PC-3 (cell line): ENCODE measurements around the gene ANKS1B. TPM values are rescaled to one million over a fixed set of nuclear protein-coding genes. Genes with fewer than 3 reads are reported as not detected.

Experiments
- ATAC-seq: fragments of 200-7000 bp; cut with Tn5 transposase; 2 replicates; pipeline ENCODE4 v1.9.1; 2020; ENCODE audit warnings: mild to moderate bottlenecking, moderate library complexity
- BruUV-seq: library from RNA; stranded (reverse); fragments of 400-500 nt; replicated peaks from 2 replicates; lab custom pipeline; 2021; lab: Mats Ljungman, UMichigan
- CTCF ChIA-PET: fragments of 300-600 bp; sonication (Branson Sonifier 250); formaldehyde crosslinking; loops from one replicate; lab custom pipeline; 2022; ENCODE audit warnings: antibody characterized with exemption; lab: Charles Lee
- POLR2A ChIA-PET: fragments of 300-600 bp; sonication (Branson Sonifier 250); formaldehyde crosslinking; loops from one replicate; lab custom pipeline; 2022; ENCODE audit warnings: antibody characterized with exemption; ENCODE audit not compliant: unreplicated experiment; lab: Charles Lee
- DNase-seq: peaks from one replicate; pipeline ENCODE4 v3.0.0-alpha.2; 2015
- H2AFZ ChIP-seq: fragments of 300-600 bp; sonication (generic); 2 replicates; pipeline ENCODE4 v1.6.0; 2016; ENCODE audit warnings: antibody characterized with exemption, low read length
- H3F3A ChIP-seq: fragments of 300-600 bp; sonication (generic); one replicate; pipeline ENCODE4 v1.6.0; 2017; ENCODE audit warnings: antibody characterized with exemption, low read length, control low read depth, mild to moderate bottlenecking; ENCODE audit not compliant: unreplicated experiment
- H3K27ac ChIP-seq: fragments of 300-600 bp; sonication (generic); 2 replicates; pipeline ENCODE4 v1.5.1; 2016; ENCODE audit warnings: mild to moderate bottlenecking, low read length
- H3K27me3 ChIP-seq: fragments of 300-600 bp; sonication (generic); 2 replicates; pipeline ENCODE4 v1.6.1; 2016; ENCODE audit warnings: low read length, mixed read lengths
- H3K36me3 ChIP-seq: fragments of 300-600 bp; sonication (generic); 2 replicates; pipeline ENCODE4 v1.6.1; 2016; ENCODE audit warnings: low read depth, mixed run types, low read length, mixed read lengths
- H3K4me1 ChIP-seq: fragments of 300-600 bp; sonication (generic); 2 replicates; pipeline ENCODE4 v1.5.1; 2016; ENCODE audit warnings: low read length; ENCODE audit not compliant: insufficient read depth
- H3K4me2 ChIP-seq: fragments of 300-600 bp; sonication (generic); 2 replicates; pipeline ENCODE4 v1.6.0; 2016; ENCODE audit warnings: low read length
- H3K4me3 ChIP-seq: fragments of 300-600 bp; sonication (generic); 2 replicates; pipeline ENCODE4 v1.5.1; 2016; ENCODE audit warnings: mild to moderate bottlenecking, low read length, mixed read lengths
- H3K79me2 ChIP-seq: fragments of 300-600 bp; sonication (generic); 2 replicates; pipeline ENCODE4 v1.6.1; 2017; ENCODE audit warnings: low read length, mixed read lengths
- H3K9ac ChIP-seq: fragments of 300-600 bp; sonication (generic); 2 replicates; pipeline ENCODE4 v1.6.0; 2016; ENCODE audit warnings: mild to moderate bottlenecking, low read length
- H3K9me2 ChIP-seq: fragments of 300-600 bp; sonication (generic); replicated peaks from 2 replicates; pipeline ENCODE4 v1.6.1; 2016; ENCODE audit warnings: mixed run types, low read length, mixed read lengths
- H3K9me3 ChIP-seq: fragments of 300-600 bp; sonication (generic); 2 replicates; pipeline ENCODE4 v1.6.1; 2016; ENCODE audit warnings: low read length, mixed read lengths
- H4K20me1 ChIP-seq: fragments of 300-600 bp; sonication (generic); 2 replicates; pipeline ENCODE4 v1.6.1; 2016; ENCODE audit warnings: low read length, mixed read lengths
- CTCF ChIP-seq: fragments of 300-600 bp; sonication (generic); conservative IDR thresholded peaks from 2 replicates; pipeline ENCODE4 v1.5.1; 2017; ENCODE audit warnings: antibody characterized with exemption, low read depth, mild to moderate bottlenecking, low read length
- EZH2 ChIP-seq: fragments of 300-600 bp; sonication (generic); IDR thresholded peaks from one replicate; pipeline ENCODE4 v1.6.1; 2017; ENCODE audit warnings: antibody characterized with exemption, mild to moderate bottlenecking, low read length; ENCODE audit not compliant: unreplicated experiment
- EZH2phosphoT487 ChIP-seq: fragments of 300-600 bp; sonication (generic); IDR thresholded peaks from 2 replicates; pipeline ENCODE4 v1.6.1; 2018; ENCODE audit warnings: mild to moderate bottlenecking, antibody characterized with exemption, low read length, borderline replicate concordance
- intact Hi-C: fragments of 100-400 bp; cut with micrococcal nuclease; formaldehyde crosslinking; loops from 2 replicates; pipeline ENCODE4 v1.9.0; 2023
- total RNA-seq: library from RNA; depleted of rRNA; stranded (reverse); fragments of >200 nt; gene quantifications from 2 replicates; pipeline ENCODE4 v1.2.3, GENCODE V29; 2014

The ANKS1B gene
- total RNA-seq, 1 experiment from 2014 or later: 0.07 TPM

- no peak for DNase-seq
- H2AFZ ChIP-seq: no peak overlapping the region
- H4K20me1 ChIP-seq: no peaks in the 10 kb centered on the region
- no peaks in the 10 kb centered on the region for H3K79me2 ChIP-seq
- H3K4me2 ChIP-seq: no peak overlapping the region
- no peaks in the 10 kb centered on the region for H3K36me3 ChIP-seq
- POLR2A ChIA-PET: no interaction called here
- H3K4me1 ChIP-seq: peaks cover 4% of the 10 kb centered on the region; the same call in 1 of the 2 replicates
- no peak overlapping the region for H3K9ac ChIP-seq
- no peaks in the 10 kb centered on the region for H3K27me3 ChIP-seq
- TF ChIP-seq CTCF (no peak), EZH2phosphoT487 (no peak), EZH2 (no peak)
- H3K9me2 ChIP-seq: no peaks in the 10 kb centered on the region
- no peak overlapping the region for H3K27ac ChIP-seq
- no TSS peak for BruUV-seq
- intact Hi-C loops: no loop called here
- CTCF ChIA-PET: no interaction called here
- no peaks in the 10 kb centered on the region for H3F3A ChIP-seq
- no peaks in the 10 kb centered on the region for H3K9me3 ChIP-seq
- H3K4me3 ChIP-seq: no peak overlapping the region
- no peak for ATAC-seq
Measured at GRCh38 chr12:99282086-99282485, 702.6 kb downstream of the ANKS1B start.

GRCh38 chr12:99281277-99281676, 703.5 kb downstream of the ANKS1B start:
- intact Hi-C loops: no loop called here
- Histone ChIP-seq H3K4me3 (no peak overlapping the region), H3K9me3 (no peaks in the 10 kb centered on the region), H4K20me1 (no peaks in the 10 kb centered on the region), H3K9ac (no peak overlapping the region), H3K79me2 (no peaks in the 10 kb centered on the region), H3F3A (no peaks in the 10 kb centered on the region), H3K9me2 (no peaks in the 10 kb centered on the region), H2AFZ (no peak overlapping the region), H3K27me3 (no peaks in the 10 kb centered on the region), H3K4me1 (peaks cover 4% of the 10 kb centered on the region; the same call in 1 of the 2 replicates), H3K4me2 (no peak overlapping the region), H3K27ac (no peak overlapping the region), H3K36me3 (no peaks in the 10 kb centered on the region)
- BruUV-seq: no TSS peak
- POLR2A ChIA-PET: no interaction called here
- no peak for TF ChIP-seq EZH2
- TF ChIP-seq EZH2phosphoT487: no peak
- TF ChIP-seq CTCF: no peak
- ATAC-seq (no peak), DNase-seq (peak; percentile 30)
- CTCF ChIA-PET: no interaction called here

- Histone ChIP-seq H3K4me1 (no peaks in the 10 kb centered on the region), H3K9ac (no peak overlapping the region), H3F3A (no peaks in the 10 kb centered on the region), H3K27me3 (no peaks in the 10 kb centered on the region), H3K36me3 (no peaks in the 10 kb centered on the region), H3K9me3 (no peaks in the 10 kb centered on the region), H4K20me1 (no peaks in the 10 kb centered on the region), H3K4me2 (no peak overlapping the region), H3K4me3 (no peak overlapping the region), H3K9me2 (no peaks in the 10 kb centered on the region), H3K79me2 (no peaks in the 10 kb centered on the region), H2AFZ (no peak overlapping the region), H3K27ac (no peak overlapping the region)
- BruUV-seq: no TSS peak
- ChIA-PET POLR2A (no interaction called here), CTCF (no interaction called here)
- intact Hi-C loops: no loop called here
- ATAC-seq (no peak), DNase-seq (no peak)
- TF ChIP-seq CTCF: no peak
- TF ChIP-seq EZH2: no peak
Measured at GRCh38 chr12:99278899-99279298, 705.8 kb downstream of the ANKS1B start.
